GM10847 (cell line): Measurements from ENCODE around the gene FKBP2.

Source experiments
- POLR2A ChIP-seq: IDR thresholded peaks from 2 replicates; pipeline ENCODE4 v1.6.1; 2011; ENCODE audit not compliant: insufficient read length; ENCODE audit errors: extremely low read depth

Gene FKBP2

DNA sequence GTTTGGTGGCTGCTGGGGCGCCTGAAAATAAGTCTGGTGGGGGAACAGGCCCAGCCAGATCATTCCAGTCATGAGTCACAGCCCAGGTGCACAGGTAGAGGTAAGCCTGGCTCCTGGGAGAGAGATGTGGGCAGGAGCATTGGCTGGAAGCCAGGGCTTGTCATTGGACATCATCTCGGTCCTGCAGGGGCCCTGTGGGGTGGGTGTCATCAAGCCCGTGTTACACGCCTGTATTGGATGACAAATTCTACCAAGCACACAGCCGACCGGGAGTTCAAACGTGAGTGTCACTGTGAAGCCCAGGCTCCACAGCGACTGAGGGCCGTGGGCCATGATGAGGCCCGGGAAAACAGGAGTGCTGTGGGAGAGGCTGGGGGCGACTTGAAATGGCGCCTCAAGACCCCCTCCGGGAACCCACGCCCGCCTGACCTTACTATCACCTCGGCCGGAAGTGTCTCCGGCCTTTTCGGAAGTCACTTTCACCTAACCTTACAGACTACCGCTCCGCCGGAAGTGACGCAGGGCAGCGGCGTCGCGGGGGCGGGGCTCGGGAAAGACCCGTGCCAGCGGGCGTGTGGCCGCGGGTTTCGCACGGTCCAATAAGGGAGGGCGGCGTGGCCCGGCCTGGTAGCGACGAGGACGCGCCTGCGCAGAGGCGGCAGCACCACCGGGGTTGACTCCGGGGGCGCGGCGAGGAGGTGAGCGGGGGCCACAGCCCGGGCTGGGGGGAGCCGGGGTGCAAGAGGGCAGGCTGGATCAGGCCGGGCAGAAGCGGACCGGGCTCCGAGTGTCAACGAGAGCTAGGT is at the start of gene FKBP2:
FKBP2 (plus strand) TSS at position 661 of the 806 bp plus-strand sequence. CDS start 1,293 bp downstream, outside the sequence.
- TF ChIP-seq POLR2A = peak; percentile 80

GRCh38 chr11:64192434-64192833 is 48.5 kb upstream of the FKBP2 start:
- no peak for TF ChIP-seq POLR2A

DNA sequence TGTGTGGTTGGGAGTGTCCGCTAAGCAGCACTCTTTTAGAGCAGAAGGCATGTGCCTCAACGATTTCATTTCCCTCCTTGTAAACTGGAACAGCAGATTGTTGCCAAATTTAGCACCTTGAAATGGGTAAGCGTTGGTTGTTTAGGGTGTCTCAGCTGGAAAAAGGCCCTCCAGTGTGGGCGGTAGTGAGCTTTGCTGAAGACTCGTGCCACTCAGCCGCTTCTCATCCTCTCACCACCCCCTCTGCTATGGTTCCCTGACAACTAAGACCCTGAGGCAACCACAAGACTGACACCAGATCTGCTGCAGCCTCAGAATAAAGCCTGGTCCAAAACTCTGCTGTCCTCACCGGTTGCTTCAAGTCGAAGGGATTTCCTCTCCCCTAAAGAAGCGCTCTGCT is 44.3 kb upstream of the FKBP2 start:
- no peak for TF ChIP-seq POLR2A

DNA sequence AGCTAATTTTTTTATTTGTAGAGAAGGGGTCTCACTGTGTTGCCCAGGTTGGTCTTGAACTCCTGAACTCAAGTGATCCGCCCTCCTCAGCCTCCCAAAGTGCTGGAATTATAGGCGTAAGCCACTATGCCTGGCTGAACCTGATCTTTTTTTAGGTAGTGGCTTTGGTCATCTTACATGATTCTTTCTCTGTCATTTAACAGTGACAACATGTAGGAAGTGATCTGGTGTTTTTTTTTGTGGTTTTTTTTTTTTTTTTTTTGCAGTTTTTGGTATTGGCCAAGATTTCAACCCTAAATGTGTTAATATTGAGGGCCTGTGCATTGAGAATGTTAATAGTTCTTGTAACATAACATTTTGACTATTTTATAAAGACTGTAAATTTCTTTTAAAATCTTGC is 42.4 kb upstream of the FKBP2 start:
- no peak for TF ChIP-seq POLR2A

DNA sequence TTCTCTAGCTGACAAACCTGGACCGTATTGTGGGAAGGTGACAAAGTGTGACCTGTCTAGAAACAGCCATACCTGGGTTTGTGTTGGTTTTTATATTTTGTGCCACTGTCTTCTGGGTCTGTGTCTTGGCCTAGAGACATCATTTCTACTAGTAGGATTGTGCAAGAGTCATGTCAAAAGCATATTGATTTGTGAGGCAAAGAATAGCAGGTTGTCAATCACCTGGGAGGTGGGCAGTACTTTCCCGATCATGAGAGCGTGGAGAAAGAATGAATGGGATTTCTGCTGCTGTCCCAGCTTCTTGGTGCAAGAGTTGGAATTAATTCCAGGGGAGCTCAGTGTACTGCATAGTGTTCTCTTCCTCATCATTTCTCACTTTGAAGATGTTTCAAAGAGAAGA is 39.4 kb upstream of the FKBP2 start:
- no peak for TF ChIP-seq POLR2A

GRCh38 chr11:64202992-64203391 is 37.9 kb upstream of the FKBP2 start:
- no peak for TF ChIP-seq POLR2A

GRCh38 chr11:64203421-64204079 is 37.3 kb upstream of the FKBP2 start:
- no peak for TF ChIP-seq POLR2A

- TF ChIP-seq POLR2A = no peak
These were observed 36.8 kb upstream of the FKBP2 start for GRCh38 chr11:64204080-64204440.

GRCh38 chr11:64204464-64204989 is 36.4 kb upstream of the FKBP2 start:
- no peak for TF ChIP-seq POLR2A

DNA sequence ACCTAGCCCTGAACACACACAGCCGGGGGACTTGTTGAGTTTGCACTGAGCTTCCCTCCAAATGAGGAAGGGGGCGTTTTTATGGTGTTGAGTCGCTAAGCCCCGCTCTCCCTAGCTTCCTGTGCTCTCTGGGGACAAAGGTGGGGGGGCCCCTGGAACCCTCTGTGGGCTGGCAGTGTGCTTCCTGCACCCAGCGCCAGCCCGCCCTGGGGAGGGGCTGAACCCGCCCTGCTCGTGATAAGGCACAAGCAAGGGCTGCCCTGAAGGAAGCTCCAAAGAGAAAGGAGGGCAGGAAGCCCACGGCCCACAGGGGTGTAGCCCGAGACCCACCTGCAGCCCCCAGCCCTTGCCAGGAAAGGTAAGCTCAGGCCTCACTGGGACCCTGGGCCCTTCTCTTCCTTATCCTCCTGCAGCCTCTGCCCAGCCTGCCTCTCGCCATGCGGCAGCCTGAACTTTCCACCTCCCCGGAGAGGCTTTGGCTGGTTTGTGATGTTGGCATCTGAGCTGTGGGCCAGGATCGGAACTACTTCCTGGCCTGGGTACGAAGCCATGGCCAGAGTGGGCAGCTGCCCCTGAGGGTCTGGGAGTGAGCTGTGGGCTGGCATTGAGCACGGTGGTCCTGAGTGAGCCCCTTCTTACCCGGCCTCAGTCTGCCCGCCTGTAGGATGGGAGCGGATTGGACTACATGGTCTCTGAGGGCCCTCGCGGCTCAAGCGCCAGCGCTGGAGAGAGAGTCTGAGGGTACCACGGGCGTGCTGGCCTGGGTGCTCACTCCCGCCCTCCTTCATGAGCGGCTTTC is 34.2 kb upstream of the FKBP2 start, which contains the start of gene FERMT3:
FERMT3 (plus strand) TSS at position 265 of the 799 bp plus-strand sequence. CDS start 644 bp downstream, outside the sequence.
- TF ChIP-seq POLR2A = peak; percentile 42

GRCh38 chr11:64207256-64208085 is 33.4 kb upstream of the FKBP2 start:
- peak; percentile 64 for TF ChIP-seq POLR2A

DNA sequence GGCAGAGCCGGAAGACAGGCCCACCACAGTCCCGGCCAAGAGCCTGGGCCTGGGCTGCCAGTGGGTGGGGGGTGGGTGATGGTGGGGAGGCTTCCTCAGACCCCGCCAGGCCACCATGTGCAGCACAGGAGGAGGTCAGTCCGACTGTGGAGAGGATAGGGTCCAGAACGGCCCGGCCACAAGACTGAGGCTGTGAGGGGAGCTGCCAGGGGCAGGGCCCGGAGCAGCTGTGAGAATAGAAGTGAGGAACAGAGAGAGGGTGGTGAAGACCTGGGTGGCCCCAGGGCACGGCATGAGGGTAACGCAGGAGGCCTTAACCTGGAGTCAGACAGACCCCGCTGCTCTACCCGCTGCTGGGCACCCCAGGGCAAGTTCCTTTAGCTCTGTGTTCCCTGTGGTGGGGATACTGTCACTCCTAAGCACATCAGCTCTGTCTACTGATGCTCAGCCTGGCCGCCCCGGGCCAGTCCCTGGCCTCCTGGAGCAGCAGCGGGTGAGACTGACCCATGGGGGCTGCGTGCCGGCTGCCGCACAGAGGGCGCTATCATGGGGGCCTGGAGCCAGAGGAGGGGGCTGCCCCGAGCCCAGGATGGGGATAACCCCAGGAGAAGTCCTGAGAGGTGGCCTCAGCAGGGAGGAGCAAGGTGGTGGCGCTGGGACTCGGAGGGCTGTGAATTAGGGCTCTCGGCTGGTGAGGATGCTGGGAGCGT is 32.7 kb upstream of the FKBP2 start:
- TF ChIP-seq POLR2A = no peak

- no peak for TF ChIP-seq POLR2A
These were observed 31.9 kb upstream of the FKBP2 start for GRCh38 chr11:64208796-64209562.
